Midbrain (tissue), 1 donor: ENCODE measurements around the gene RGS14.

ENCODE experiments used
- DNase-seq: peaks from one replicate; lab custom pipeline; 2025; lab: John Stamatoyannopoulos, UW

The RGS14 gene, protein sequence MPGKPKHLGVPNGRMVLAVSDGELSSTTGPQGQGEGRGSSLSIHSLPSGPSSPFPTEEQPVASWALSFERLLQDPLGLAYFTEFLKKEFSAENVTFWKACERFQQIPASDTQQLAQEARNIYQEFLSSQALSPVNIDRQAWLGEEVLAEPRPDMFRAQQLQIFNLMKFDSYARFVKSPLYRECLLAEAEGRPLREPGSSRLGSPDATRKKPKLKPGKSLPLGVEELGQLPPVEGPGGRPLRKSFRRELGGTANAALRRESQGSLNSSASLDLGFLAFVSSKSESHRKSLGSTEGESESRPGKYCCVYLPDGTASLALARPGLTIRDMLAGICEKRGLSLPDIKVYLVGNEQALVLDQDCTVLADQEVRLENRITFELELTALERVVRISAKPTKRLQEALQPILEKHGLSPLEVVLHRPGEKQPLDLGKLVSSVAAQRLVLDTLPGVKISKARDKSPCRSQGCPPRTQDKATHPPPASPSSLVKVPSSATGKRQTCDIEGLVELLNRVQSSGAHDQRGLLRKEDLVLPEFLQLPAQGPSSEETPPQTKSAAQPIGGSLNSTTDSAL

DNA sequence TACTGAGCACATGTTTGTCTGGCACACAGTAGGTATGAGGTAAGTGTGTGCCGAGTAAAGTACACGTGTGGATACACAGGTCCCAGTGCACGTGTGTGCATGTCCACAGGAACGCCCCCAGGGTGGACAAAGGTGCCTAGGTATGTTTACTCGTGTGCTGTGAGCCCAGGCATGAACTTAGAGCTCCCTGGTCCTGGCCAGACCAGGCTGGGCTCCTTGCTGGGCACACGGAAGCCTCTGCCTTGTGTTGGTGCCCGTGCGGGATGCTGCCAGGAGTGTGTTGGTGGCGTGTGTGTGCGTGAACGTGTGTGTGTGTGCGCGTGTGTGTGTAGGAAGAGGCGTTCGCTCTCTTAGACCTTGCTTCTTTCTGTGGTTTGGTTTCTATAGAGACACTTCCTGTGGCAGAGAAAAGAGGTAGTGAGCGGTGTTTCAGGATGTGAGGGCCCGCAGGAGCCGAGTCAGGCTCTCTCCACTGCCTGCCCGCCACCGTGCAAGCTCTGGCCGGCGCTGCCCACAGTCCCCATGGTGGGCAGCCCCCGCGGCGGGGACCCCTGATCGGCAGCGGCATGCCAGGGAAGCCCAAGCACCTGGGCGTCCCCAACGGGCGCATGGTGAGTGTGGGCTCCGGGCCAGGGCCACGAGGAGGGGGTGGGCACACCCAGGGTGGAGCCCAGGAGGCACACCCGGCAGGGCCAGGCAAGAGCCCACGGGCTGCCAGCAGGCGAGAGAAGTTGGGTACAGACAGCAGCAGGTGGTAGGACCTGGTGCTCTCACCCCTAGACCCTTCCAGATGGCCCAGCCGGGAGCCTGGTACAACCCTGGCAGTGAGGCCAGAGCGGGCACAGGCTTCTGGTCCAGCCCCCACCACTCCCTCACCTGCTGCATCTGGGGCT, at the start of gene RGS14:
RGS14 (plus strand) TSS at position 466 of the 893 bp plus-strand sequence; CDS start at position 567, 101 bp downstream.
- DNase-seq = peak; percentile 6

DNA sequence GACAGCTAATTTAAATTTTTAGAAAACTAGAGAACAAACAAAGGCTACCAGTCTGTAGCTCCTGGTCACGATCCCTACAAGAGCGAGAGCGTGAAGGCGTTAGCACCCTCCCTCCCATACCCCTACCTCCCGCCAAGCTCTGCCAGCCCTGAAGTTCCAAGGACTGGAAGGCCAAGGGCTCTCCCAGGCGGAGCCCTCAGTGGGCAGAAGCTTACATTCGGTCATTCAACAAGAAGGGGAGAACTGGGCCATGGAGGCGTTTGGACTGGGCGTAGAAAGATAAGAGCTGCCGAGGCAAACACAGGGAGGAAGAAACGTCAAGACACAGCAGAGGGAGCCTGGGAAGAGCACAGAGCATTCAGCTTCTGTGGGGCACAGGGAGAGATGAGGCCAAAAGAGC, 49.0 kb upstream of the RGS14 start:
- no peak for DNase-seq

DNA sequence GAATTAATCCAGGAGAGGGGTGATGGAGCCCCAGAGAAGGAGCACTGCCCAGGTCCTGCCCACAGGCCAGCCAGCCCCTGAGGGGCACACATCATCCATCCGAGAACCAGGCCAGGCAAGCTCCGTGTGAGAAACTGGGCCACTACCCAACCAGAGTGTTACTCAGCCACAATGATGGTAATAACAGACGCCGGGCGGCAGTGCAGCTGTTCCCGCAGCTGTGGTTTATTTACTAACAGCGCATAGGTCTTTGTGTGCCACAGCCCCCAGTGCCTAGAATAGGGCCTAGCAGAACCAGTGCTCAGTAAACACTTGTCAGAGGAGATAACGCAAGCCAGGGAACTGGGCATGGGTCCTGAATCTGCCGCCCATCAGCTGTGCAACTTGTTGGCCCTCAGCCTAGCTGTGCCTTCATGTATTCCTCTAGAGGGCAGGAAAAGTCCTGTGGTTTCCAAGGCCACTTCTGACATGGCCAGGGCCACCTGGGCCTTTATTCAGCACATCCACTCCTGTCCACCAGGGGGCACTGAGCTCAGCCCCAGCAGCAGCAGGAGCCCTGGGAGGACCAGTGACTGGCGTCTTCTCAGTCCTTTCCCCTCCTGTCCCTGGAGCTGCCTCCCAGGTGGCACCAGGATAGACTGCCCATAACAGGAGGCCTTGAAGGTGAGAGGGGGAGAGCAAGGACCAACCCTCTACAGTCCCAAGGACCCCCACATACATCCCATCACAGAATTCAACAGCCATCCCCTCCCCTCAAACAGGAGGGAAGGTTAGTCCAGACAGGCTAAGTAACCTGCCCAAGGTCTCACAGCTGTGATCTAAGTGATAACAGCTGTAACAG, 48.2 kb upstream of the RGS14 start:
- peak; percentile 3 for DNase-seq

DNA sequence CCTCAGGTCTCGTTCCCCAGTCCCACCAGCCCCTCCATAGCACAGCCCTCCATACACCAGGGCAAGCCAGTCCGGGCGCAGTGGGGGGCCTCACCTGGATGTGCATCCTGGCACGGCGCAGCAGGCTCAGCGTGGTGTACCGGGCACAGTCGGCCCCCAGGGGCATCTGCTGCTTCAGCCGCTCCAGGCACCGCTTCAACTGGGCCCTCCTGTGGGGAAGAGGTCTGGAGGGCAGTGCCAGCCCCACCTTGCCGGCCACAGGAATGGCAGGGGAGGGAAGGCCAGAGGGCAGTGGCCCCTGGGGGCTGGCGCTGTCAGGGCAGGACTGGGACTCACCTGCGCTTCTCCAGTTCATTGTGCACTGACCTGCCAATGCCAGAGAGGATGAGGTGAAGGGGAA, 47.4 kb upstream of the RGS14 start:
- DNase-seq = no peak

DNA sequence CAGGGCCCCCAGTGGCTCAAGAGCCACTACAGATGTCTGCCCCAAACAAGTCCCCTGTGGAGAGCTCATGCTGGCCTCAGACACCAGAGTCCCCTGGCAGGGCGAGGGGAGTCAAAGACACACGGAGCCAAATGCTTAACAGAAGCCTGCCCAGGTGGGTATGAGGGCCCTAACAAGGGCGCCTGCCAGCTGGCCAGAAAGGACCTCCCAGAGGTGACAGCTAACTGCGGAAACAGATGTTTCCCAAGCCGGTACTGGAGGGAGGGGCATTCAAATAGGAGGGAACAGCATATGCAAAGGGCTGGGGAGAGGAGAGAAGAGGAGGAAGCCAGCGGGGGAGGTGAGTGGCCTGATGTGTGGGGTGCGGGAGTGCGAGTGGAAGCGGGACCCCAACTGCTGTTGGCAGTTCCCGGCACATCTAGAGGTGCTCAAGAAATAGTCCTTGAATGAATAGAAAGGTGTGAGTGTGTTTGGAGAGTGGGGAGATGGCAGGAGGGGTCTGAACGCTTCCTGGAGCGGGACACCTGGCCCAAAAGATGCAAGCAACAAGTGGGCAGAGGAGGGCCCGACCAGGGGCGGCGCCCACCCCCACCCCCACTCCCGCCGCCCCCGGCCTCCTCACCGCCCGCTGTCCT, 46.9 kb upstream of the RGS14 start:
- no peak for DNase-seq

DNA sequence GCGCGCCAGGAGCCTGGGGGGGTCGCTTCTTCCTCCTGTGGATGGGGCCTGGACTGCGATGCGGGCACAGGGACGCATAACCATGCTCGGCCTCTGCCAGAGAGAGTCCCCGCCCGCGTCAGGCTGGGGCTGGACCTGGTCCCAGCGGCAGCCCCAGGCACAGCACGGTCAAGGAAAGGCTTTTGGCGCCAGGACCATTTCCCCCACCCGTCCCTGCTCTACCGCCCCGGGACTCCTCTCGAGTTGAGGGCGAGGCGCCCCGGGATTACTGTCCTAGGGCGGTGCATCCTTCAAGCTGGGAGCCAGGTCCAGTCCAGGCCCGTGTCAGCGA, 46.4 kb upstream of the RGS14 start:
- DNase-seq = no peak

DNA sequence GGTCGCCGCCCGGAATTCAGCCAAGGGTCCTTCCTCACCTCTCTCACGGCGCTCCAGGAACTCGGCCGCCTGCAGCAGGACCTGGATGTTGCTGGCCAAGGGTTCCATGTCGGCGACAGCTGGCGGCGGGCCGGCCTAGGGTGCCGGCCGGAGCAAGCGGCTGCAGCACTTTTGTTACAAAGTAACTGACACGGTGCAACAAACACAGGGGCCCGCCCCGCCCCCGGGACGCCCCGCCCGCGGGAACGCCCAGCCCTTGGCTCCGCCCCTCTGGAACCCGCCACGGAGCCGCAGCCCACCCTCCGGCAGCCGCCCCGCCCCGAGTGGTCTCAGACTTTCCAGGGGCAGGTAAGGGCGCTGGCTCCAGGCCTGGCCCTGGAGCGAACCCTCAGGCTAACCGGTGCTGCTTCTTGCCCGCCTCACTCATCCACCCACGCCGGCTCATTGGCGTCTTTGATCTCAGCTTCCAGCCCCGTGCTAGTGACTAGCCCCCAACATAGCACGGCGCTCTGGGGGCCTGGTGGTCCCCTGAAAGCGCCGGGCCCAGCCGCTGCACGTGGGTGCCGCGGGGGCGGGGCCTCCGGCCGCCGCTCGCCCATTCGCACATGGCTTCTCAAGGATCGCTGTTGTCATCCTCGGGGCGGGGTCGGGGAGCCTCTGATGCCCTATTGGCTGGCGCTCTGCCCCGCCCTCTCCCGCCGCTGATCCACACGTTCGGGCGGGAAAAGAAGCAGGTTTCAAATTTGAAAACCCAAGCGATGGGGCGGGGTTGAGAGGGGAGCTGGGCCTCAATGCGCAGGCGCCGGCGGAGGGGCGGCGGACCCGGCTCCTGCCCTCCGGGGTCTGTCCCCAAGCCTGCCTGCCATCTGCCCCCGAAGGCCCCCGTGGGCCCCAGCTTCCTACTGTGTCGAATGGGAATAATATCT, 45.7 kb upstream of the RGS14 start, which contains the start of gene MXD3:
MXD3 (minus strand) TSS at position 176 of the 926 bp plus-strand sequence; CDS start at position 108, 68 bp downstream.
- DNase-seq = peak; percentile 92

DNA sequence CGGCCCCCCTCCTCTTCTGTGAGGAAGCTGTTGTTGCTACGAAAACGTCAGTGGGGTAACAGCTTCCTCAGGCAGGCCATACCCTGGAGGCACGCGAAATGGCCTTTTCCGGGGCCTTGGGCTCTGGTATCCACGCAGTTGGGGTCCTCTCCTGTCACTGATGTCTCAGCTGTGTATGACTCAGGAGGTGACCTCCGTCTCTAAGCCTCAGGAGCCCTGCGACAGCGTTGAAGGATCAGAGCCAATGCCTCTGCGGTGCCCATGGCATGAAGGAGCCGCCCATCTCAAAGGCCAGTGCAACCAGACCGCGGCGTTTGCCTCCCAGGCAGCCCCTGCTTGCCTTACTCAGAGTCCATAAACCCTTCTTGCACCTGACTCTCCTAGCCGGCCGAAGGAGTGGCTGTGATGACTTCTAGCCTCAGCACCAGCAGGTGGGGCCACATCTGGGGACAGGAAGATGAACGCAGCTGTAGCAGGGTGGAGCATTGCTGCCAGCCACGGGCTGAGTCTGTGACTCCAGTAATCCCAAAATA, 45.0 kb upstream of the RGS14 start:
- no peak for DNase-seq

DNA sequence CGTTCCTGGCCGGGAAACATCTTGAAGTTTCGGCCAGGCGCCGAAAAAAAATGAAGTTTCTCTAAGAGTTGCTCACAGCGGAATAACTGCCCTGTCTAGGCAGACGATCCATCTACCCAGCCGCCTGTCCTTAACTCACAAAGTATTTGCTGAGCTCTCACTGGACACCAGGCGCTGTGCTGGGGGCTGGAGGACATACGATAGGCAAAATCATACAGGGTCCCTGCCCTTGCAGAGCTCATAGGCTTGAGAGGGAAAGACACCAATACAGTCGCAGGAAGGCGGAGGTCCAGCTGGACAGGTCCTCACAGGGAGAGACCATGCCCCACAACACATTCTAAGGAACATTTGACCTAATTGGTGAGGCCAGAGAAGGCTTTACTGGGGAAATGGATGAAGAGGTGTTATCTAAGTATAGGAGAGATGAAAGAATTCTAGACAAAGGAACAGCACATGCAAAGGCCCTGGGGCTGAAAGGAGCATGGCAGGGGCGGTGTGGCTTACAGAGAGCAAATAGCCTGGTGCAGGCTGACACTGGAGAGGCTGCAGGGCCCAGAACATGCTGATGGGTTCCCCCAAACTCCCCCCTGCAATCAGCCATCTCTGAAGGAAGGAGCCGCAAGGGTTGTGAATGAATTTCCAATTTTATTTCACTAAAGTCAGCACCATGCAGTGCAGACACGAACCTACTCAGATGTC, 44.0 kb upstream of the RGS14 start:
- no peak for DNase-seq

DNA sequence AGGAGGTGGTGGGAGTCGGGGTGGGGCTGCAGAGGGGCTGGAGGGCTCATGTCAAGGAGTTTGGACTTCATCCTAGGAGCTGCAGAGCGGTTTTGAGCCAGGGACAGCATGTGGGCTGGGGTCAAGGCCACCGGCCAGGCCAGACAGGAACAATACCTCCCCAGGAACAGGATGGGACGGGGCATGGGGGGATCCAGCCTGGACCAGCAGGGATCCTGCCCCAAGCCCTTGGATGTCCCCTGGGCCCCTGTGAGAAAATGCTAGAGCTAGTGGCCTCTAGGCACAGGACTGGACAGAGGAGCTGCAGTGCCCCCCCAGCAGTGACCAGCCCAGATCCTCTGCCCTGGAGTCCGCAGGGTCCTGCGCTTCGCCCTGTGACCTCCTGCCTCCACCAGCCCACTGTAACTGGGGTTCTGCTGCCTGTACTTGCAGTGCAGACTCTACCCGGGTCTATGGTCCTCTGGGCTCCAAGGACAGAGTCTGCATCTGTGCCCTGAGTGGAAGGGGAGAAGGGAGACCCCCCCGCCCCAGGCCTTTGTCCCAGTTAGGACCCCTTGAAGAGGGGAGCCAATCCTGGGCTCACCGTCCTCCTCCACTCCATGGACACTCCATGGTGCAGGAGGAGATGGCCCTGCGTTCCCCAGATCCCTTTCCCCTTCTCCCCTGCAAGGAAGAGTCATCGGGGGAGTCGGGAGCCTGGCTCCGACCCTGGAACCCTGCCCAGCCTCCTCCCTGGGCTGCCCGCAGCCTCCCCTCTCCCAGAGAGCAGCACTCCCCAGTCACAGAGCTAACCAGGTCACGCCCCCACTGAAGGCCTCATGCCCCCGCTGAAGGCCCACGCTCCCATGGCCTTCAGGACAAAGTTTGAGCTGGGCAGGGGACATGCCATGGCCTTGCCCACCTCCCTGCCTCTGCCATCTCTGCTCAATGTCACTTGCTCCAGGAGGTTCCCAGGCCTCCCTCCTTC, 43.1 kb upstream of the RGS14 start:
- no peak for DNase-seq

DNA sequence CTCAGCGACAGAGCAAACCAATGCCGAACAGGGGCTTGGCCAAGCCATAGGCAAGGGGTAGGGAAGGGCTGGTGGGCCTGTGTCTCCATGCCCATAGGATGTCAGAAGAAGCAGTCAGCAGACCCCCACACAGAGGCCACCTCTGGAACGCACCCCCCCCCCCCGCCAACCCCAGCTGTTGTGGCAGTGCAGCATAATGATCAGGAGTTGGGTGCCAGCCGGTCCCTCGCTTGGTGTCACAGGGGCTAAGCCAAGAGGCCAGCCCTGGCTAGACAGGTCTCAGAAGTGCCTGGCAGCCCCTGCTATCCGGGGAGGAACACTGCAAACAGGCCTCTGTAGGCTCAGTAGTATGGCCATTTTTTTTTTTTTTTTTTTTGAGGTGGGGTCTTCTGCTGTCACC, 42.3 kb upstream of the RGS14 start:
- DNase-seq = no peak

DNA sequence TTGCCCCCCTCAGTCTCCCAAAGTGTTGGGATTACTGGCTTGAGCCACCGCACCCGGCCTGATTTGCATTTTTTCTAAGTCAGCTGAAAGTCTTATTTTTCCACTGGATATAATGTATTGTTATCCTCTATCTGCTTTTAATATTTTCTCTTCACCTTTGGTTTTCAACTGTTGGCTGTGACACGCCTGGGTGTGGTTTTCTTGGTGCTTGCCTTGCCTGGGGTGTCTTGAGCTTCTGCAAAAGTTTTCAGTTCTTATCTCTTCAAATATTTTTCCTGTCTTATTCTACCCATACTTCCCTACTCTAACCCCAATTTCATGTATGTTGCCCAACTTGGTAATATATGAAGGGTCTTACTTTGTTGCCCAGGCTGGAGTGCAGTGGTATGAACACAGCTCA, 41.7 kb upstream of the RGS14 start:
- DNase-seq = no peak

DNA sequence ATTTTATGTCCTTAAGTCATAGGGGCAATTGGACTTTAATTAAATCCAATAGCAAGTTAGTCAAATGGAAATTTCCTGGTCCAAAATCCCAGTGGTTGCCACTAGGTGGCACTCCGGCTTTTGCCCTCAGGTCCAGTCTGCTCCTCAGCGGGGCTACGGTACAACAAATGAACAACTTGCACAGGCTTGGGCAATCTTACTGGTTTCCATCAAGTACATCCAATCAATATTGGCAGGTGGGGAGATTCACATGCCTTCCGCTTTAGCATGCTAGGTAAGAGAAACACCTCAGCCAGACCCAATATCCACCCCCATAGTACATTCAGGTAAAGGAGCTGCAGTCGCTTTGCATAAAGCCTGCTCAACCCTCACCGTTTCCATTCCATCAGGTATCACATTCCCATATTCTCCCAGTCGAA, 39.8 kb upstream of the RGS14 start:
- DNase-seq = peak; percentile 71

DNA sequence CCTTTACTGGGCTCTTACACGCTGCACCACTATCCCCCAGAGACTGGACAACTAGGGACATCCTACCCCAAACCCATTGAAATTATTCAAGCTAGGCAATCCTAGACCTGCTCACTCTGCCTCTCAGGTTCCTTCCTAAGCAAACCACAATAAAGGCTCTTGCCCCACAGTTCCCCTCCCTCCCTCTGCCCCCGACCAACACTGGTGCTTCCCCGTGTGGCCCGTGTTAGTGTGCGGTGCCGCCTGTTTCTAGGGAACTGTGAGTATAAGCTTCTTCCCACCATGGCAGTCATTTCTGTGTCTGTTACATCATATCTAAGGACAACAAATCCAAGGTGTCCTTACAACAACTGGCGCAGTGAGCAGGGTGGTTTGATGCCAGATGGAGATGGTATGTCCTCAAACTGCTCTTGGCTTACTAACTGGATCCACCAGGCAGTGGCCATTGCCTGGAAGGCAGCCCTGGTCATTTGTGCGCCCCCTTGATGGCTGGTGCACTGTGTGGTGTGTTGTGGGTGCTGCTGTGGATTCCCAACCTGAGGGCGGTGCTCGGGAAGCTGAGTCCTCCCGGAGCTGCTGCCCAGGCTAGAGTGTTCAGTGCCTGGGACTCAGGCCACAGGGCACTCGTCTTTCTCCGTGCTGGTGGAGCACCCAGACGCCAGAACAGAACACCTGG, 37.7 kb upstream of the RGS14 start:
- no peak for DNase-seq

DNA sequence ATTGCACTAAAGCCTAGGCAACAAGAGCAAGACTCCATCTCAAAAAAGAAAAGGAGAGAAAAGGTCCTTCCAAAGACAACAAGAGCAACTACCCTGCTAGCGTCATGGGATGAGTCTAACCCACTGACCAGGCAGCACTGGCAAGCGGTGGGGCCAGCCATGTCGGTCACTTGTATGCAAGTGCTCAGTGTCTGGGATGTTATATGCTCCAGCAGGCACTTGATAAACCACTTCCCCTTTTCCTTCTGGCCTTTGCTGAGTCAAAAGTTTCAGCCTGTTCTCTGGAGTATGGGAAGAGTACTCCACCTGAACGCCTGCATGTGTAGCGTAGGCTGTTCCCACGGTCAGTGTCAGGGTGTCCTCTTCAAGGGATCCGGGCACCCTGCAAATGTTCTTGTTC, 36.8 kb upstream of the RGS14 start:
- DNase-seq = peak; percentile 18

DNA sequence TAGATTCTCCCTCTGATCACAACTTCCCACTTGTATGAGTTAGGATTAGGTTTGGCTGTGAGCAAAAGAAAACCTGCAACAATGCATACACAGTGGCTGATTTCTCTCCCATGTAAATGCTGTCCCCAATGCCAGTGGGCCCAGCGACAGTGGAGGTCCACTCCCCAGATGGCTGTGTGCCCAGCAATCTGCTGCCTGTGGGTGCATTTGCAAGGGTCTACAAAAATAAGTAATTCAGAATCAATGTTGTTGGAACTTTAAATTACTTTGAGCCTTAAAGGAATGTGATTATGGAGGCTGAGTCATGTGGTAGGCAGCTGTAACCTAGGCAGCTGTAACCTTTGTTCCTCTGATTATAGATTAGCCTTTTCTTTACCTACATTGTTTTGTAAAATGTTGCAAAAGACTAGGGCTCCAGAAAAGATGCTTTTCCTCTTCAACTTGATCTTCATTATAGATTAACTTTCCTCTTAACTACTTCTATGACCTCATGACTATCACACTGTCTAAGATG, 31.8 kb upstream of the RGS14 start:
- no peak for DNase-seq
